Measurements from ENCODE around the gene CLSTN1.

Gene CLSTN1

DNA sequence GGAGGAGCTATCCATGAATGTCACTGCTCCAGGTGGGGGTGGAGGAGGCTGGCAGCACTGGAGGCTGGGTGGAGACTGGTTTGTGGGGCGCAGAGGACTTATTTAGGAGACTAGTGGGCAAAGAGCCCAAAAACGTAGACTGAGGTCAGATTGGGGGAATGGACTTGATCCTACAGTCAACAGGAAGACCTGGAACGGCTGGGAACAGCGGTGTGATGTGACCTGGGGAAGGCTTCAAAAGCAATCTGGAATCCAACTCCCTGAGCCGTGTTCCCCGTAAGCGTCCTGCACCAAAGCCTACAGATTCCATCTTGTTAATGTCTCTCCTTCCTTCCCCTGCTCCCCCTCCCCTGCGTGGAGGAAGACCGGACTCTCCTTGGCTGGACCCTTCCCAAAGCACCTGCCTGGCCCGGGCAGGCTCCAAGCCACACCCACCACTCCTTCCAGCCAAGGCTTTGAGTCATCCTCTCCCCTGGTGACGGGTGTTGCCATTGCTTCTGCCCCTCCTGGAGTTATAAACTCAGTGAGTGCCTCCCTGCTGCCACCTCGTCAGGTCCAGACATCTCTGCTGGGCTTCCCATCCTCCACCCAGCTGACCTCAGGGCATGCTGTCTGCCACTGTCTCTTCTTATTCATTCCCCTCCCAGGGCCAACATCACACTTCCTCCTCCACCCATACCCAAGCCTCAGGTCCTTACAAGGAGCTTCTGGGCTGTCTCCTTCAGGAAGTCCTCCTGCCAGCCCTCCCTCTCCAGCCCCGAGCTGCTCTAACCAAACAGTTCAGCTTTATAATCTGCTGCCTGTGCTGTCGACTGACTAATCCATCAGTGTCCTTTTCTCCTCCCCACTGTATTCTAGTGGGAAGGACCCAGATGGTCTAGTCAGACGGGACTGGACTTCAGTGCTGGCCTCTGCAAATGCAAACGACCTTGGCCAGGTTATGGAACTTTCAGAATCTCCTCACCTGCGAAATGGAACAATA lies 1.6 kb upstream of the CLSTN1 start:
- Mint-ChIP-seq H3K27me3 (peaks cover 14% of the 10 kb centered on the region), H3K4me1 (peaks cover 43% of the 10 kb centered on the region), H3K27ac (no peak overlapping the region), H3K9me3 (no peaks in the 10 kb centered on the region), H3K36me3 (ENCODE audit: low read depth) (no peaks in the 10 kb centered on the region), H3K4me3 (peak overlapping the region; percentile 33)
- DNase-seq (peak; percentile 40), ATAC-seq (peak; percentile 42)

DNA sequence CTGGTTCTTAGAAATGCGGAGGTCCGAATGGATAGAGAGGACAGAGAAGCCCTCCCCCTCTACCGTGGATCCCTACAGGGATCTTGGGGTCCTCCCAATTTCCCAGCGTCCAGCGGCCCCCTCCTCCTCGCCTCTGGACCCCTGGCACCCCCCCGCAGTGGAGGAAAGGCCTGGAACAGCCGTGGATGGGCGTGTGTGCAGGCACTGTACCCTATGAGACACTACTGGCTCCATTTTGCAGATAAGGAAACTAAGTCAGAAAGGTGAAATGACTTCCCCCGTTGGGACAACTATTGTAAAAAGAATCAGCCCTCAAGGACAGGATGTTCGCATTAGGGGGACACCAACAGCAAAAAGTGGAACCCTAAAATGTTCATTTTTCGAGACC lies 931 bp upstream of the CLSTN1 start:
- Mint-ChIP-seq H3K4me1 (peaks cover 44% of the 10 kb centered on the region), H3K4me3 (peak overlapping the region; percentile 64), H3K27me3 (peaks cover 14% of the 10 kb centered on the region), H3K9me3 (no peaks in the 10 kb centered on the region), H3K27ac (no peak overlapping the region), H3K36me3 (ENCODE audit: low read depth) (no peaks in the 10 kb centered on the region)
- ATAC-seq (no peak), DNase-seq (no peak)

DNA sequence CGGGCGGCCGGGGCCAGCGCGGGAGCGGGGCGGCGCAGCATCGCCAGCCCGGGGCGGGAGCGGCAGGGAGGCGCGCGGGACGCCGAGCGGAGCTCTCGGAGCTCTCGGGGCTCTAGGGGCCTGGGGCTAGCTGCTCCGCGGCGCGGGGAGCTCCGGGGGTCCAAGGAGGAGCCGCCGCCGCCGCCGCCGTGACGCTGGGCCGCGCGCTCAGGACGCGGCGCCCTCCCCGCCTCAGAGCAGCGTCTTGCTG lies 147 bp downstream of the CLSTN1 start:
- peak overlapping the region; percentile 43 for H3K4me3 Mint-ChIP-seq
- DNase-seq (no peak), ATAC-seq (no peak)
- peaks cover 14% of the 10 kb centered on the region for H3K27me3 Mint-ChIP-seq
- no peaks in the 10 kb centered on the region for H3K36me3 Mint-ChIP-seq (ENCODE audit: low read depth)
- H3K9me3 Mint-ChIP-seq, result no peaks in the 10 kb centered on the region
- H3K27ac Mint-ChIP-seq, result no peak overlapping the region
- peaks cover 44% of the 10 kb centered on the region for H3K4me1 Mint-ChIP-seq

DNA sequence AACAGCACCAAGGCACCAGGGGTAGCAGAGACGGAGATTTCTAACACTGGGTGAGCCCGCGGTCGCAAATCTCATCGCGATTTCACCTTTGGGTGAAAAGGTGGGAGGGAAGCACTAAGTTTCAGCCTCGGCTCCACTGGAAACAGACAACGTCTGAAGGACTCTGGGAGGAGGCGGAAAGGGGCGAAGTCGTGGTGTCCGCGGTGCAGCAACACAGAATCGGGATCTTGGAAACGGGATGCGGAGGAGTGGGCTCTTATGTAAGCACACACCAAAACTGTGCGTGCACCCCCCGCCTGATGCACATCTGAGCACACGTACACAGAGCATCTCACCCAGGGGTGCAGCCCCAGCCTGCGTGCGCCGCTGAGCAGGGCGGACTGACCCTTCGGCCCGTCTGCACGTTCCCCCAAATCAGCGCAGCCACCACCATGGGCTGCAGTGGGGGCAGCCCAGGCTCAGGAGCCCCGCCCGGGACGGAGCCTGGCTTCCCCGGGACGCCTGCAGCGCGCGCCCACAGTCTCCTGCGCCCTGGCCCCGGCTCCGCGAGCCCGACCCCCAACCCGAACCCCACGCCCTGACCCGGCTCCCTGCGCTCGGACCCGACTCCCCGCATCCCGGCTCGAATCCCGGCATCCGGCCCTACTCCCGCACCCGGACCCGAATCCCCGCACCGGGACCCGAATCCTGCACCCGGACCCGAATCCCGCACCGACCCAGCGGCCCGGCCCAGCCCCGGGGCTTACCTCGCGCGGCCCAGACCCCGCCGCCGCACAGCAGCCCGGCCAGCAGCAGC lies 670 bp downstream of the CLSTN1 start:
- Mint-ChIP-seq H3K27ac (peak overlapping the region; percentile 83), H3K4me3 (peak overlapping the region; percentile 90), H3K4me1 (peaks cover 44% of the 10 kb centered on the region), H3K36me3 (ENCODE audit: low read depth) (no peaks in the 10 kb centered on the region), H3K27me3 (peaks cover 14% of the 10 kb centered on the region), H3K9me3 (no peaks in the 10 kb centered on the region)
- DNase-seq (peak; percentile 42), ATAC-seq (peak; percentile 25)

DNA sequence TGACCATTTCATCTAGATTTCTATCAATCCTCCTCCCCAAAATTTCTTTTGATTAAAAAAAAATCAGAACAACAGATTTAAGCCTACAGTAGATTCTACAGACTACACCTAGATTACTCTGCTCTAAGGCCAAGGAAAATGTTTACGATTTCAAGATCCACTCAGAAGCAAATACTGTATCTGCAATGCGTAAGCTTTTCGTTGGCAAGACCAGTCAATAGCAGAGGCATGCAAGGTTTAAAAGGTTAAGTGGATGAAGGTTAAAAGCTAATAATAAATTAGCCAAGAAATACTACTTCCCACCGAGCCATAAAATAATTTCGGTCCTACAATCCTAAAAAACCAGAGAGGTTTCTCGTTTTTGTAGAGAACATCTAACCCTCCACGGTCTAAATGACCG lies 1.3 kb downstream of the CLSTN1 start:
- peaks cover 40% of the 10 kb centered on the region for H3K4me1 Mint-ChIP-seq
- H3K9me3 Mint-ChIP-seq, result no peaks in the 10 kb centered on the region
- peak overlapping the region; percentile 90 for H3K4me3 Mint-ChIP-seq
- DNase-seq (no peak), ATAC-seq (no peak)
- H3K27me3 Mint-ChIP-seq, result peaks cover 14% of the 10 kb centered on the region
- H3K36me3 Mint-ChIP-seq (ENCODE audit: low read depth), result no peaks in the 10 kb centered on the region
- peak overlapping the region; percentile 83 for H3K27ac Mint-ChIP-seq

DNA sequence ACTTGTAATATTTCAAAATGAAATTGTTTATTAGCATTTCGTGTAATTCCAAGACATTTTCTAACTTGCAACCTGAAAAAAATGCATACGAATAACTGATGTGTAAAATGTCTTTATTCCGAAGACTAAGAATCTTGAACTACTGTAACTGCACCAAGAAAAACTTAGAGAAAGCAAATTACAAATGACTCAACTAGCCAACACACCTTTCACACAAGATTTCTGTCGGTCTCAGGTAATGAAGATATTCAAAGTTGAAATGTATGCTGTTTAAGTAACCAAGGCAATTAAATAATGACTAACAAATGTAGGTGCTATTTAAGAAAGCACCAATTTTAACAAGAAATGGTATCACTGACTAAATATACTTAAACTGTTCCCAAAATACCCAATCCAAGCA lies 2.1 kb downstream of the CLSTN1 start:
- H3K27me3 Mint-ChIP-seq, result peaks cover 14% of the 10 kb centered on the region
- no peak for ATAC-seq
- no peak overlapping the region for H3K27ac Mint-ChIP-seq
- no peaks in the 10 kb centered on the region for H3K36me3 Mint-ChIP-seq (ENCODE audit: low read depth)
- no peaks in the 10 kb centered on the region for H3K9me3 Mint-ChIP-seq
- peaks cover 38% of the 10 kb centered on the region for H3K4me1 Mint-ChIP-seq
- DNase-seq, result no peak
- H3K4me3 Mint-ChIP-seq, result peak overlapping the region; percentile 90

DNA sequence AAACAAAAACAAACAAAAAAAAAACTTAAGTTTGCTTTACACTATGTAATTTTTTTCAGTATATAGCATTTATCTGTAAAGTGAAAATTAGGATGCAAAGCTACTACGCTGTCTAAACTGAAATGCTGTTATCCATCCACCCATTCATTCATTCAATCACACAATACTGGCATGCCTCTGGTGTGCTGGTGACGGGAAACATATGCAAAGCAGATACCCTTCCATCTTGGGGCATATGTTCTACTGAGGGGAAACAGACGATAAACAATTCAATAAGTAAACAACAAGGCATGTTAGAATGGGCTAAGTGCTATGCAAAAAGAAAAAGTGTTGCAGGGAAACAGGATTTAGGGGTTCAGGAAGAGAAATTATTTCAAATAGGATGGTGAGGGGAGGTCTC lies 3.2 kb downstream of the CLSTN1 start:
- Mint-ChIP-seq H3K27ac (no peak overlapping the region), H3K4me3 (no peak overlapping the region), H3K4me1 (peaks cover 37% of the 10 kb centered on the region), H3K9me3 (no peaks in the 10 kb centered on the region), H3K36me3 (ENCODE audit: low read depth) (no peaks in the 10 kb centered on the region), H3K27me3 (peaks cover 9% of the 10 kb centered on the region)
- DNase-seq (no peak), ATAC-seq (no peak)

DNA sequence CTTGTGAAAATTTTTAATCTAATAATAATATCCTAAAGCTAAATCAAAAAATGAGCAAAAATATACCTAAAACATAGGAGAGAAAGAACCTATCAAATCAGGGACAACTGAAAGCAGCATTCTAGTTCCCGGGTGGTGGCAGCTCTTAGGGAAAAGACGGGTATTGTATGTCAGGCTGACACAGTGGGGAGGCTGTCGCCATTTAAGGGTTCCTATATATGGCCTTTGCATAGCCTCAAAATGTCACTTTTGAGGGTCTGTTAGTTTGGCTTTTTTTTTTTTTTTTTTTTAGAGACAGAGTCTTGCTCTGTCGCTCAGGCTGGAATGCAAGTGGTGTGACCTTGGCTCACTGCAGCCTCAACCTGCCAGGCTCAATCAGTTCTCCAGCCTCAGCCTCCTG lies 6.0 kb downstream of the CLSTN1 start:
- no peak for ATAC-seq
- DNase-seq, result no peak
- Mint-ChIP-seq H3K9me3 (no peaks in the 10 kb centered on the region), H3K4me1 (peaks cover 24% of the 10 kb centered on the region), H3K36me3 (ENCODE audit: low read depth) (no peaks in the 10 kb centered on the region), H3K27me3 (no peaks in the 10 kb centered on the region), H3K4me3 (no peak overlapping the region), H3K27ac (no peak overlapping the region)

DNA sequence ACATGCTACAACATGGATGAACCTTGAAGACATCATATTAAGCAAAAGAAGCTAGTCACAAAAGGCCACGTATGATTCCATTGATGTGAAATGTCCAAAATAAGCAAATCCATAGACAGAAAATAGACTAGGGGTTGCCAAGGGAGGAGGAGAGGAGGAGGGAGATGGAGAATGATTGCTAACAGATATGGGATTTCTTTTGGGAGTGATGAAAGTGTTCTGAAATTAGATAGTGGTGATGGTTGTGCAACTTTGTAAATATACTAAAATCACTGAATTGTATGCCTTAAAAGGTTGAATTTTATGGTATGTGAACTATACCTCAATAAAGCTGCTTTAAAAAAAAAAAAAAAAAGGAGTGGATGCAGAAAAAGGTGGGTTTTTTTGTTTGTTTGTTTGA lies 7.6 kb downstream of the CLSTN1 start:
- Mint-ChIP-seq H3K27me3 (no peaks in the 10 kb centered on the region), H3K9me3 (no peaks in the 10 kb centered on the region), H3K4me1 (peaks cover 11% of the 10 kb centered on the region), H3K27ac (no peak overlapping the region), H3K36me3 (ENCODE audit: low read depth) (no peaks in the 10 kb centered on the region), H3K4me3 (no peak overlapping the region)
- DNase-seq, result no peak
- ATAC-seq, result no peak

DNA sequence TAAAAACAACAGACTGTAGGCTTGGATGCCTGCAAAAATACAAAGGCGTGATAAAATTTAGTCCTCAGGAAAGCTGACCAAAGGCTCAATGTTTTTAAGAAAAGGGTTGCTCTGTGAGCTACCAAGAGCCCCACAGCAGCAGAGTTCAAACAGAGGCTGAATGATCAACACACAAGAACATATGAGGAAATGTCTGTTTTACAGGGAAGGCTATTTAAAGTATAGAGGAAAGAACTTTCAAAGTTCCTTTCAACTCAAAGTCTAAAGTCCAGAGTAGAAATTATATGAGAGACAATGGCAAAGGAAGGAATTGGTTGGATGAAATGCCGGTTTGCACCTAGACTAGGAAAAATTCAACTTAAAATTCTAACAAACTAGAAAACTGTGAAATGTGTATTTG lies 8.6 kb downstream of the CLSTN1 start:
- Mint-ChIP-seq H3K9me3 (no peaks in the 10 kb centered on the region), H3K4me3 (no peak overlapping the region), H3K36me3 (ENCODE audit: low read depth) (no peaks in the 10 kb centered on the region), H3K27ac (no peak overlapping the region), H3K27me3 (no peaks in the 10 kb centered on the region), H3K4me1 (peaks cover 11% of the 10 kb centered on the region)
- ATAC-seq, result no peak
- DNase-seq, result no peak

DNA sequence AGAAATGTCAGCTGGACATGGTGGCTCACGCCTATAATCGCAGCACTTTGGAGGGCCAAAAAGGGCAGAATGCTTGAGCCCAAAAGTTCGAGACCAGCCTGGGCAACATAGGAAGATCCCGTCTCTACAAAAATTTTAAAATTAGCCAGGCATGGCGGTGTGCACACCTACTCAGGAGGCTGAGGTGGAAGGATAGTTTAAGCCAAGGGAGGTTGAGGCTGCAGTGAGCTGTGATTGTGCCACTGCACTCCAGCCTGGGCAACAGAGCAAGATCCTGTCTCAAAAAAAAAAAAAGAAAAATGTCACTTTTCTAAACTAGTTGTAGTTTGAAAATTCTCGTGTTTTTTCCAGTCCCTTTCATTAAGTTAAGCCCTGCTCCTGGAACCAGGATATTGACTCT lies 9.1 kb downstream of the CLSTN1 start:
- H3K36me3 Mint-ChIP-seq (ENCODE audit: low read depth), result no peaks in the 10 kb centered on the region
- no peak overlapping the region for H3K27ac Mint-ChIP-seq
- DNase-seq (no peak), ATAC-seq (no peak)
- peaks cover 10% of the 10 kb centered on the region for H3K4me1 Mint-ChIP-seq
- no peaks in the 10 kb centered on the region for H3K9me3 Mint-ChIP-seq
- H3K27me3 Mint-ChIP-seq, result no peaks in the 10 kb centered on the region
- no peak overlapping the region for H3K4me3 Mint-ChIP-seq

DNA sequence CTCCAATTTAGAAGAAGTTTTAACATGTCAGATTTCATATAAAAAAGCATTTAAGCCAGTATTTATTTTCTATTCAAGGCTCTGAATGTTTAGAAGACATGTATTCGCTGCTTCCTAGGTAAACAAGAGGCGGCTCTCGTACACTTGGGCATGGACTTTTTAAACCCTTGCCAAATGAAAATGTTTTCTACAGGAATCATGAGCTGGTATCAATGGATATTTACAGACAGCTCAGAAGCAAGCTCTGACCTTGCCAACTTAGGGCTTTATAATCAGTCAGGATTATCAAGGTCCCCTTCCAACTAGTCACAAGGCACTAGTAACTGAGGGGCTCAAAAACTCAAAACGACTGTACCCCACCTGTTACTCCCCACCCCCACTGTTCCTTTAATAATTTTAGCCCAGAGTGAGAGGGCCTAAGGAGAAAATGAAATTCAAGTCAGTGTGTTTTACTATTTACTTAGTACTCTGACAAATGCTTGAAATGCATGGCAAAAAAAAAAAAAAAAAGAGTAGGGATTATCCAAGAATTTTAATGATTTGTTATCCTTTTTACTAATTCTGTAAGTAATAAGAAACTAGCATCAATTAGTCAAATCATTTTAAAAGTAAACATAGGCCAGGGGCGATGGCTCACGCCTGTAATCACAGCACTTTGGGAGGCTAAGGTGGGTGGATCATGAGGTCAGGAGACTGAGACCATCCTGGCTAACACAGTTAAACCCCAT lies 12.4 kb downstream of the CLSTN1 start:
- Mint-ChIP-seq H3K36me3 (ENCODE audit: low read depth) (no peaks in the 10 kb centered on the region), H3K9me3 (no peaks in the 10 kb centered on the region), H3K27ac (no peak overlapping the region), H3K4me1 (peaks cover 28% of the 10 kb centered on the region), H3K27me3 (no peaks in the 10 kb centered on the region), H3K4me3 (no peak overlapping the region)
- ATAC-seq (no peak), DNase-seq (no peak)

DNA sequence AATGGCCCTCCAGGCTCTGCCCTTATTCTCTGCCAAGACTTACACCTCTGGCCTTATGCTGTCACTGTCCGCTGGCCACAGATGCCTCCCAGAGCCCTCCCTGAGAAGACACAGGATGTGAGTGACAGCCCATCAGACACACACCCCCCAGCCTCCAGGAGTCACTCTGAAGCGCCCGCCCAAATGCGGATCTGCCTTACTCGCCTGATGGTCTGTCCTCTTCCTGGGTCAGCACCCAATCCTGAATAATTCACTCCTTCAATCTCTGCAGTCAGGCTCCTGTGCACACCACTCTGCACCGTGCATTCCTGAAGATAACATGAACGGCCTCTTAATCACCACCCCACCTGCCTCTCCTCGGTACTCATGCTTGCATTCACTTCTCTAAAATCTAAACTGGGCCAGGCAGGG lies 14.7 kb downstream of the CLSTN1 start:
- ATAC-seq (no peak), DNase-seq (no peak)
- no peaks in the 10 kb centered on the region for H3K27me3 Mint-ChIP-seq
- H3K27ac Mint-ChIP-seq, result no peak overlapping the region
- H3K4me3 Mint-ChIP-seq, result no peak overlapping the region
- no peaks in the 10 kb centered on the region for H3K9me3 Mint-ChIP-seq
- no peaks in the 10 kb centered on the region for H3K36me3 Mint-ChIP-seq (ENCODE audit: low read depth)
- H3K4me1 Mint-ChIP-seq, result peaks cover 27% of the 10 kb centered on the region

DNA sequence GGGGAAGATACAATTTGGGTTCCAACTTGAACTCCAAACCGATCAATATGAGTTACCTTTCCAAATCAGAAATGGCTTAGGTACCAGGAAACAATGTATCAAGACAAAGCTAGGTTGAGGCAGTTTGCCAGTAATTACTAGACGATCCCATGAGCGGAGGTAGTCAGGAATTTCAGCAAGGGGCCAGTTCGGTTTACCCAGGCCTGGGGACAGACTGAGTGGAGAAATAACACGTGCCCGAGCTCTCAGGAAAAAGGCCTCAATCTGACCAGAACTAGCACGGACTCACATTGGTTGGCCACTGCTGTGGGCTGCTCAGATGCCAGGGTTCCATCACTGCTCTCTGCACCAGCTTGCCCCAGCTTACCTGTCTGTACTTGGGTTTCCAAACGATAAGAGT lies 15.3 kb downstream of the CLSTN1 start:
- Mint-ChIP-seq H3K4me3 (no peak overlapping the region), H3K27ac (no peak overlapping the region), H3K27me3 (no peaks in the 10 kb centered on the region), H3K4me1 (peaks cover 28% of the 10 kb centered on the region), H3K36me3 (ENCODE audit: low read depth) (no peaks in the 10 kb centered on the region), H3K9me3 (no peaks in the 10 kb centered on the region)
- DNase-seq (no peak), ATAC-seq (no peak)

DNA sequence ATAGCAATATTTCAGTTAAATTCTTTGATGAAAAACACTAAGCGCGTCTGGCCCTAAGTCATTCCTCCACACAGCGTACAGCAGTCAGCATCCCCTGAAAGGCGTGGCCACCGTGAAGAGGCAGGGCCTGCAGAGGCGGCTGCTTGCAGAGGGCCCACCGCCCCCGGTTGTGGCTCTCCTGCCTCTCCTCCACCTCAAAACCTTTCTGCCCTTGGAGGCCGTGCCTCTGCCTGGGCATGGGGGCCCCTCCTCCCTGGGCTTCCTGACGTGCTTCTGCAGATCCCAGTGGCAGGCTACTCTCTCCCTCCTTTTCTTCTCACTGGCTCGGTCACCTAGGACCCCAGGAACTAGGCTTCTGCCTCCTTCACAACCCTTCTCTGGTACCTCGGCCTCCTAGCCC lies 16.2 kb downstream of the CLSTN1 start:
- Mint-ChIP-seq H3K27ac (no peak overlapping the region), H3K4me3 (no peak overlapping the region), H3K4me1 (peaks cover 32% of the 10 kb centered on the region), H3K9me3 (no peaks in the 10 kb centered on the region), H3K36me3 (ENCODE audit: low read depth) (no peaks in the 10 kb centered on the region), H3K27me3 (no peaks in the 10 kb centered on the region)
- ATAC-seq (peak; percentile 36), DNase-seq (no peak)
